ENCODE results near the gene ULK1.
A peak's percentile ranks its signal among the peaks of the same experiment; 100 is the strongest.

ULK1 gene

GRCh38 chr12:131860472-131861260 is 33.8 kb upstream of the ULK1 start:
- H4K91ac ChIP-seq (ENCODE audit: low read length): peak overlapping the region; percentile 90
- peak overlapping the region; percentile 52 to 70 for H3K4ac ChIP-seq (ENCODE audit: low read depth in 1 of 2, low read length in 2 of 2)
- no peak overlapping the region for H2AK5ac ChIP-seq (ENCODE audit: low read length, severe bottlenecking)
- H3K36me3 ChIP-seq (ENCODE audit: control insufficient read depth in 1 of 2, insufficient read depth in 2 of 2, low read depth in 1 of 2, low read length in 2 of 2): no peaks in the 10 kb centered on the region
- peak overlapping the region; percentile 77 for H3K9ac ChIP-seq (ENCODE audit: low read length)
- 26% methylated on average over 19 of the region's 22 CpGs for WGBS
- no peak overlapping the region for H3K14ac ChIP-seq (ENCODE audit: low read length in 2 of 2)
- H3K23ac ChIP-seq (ENCODE audit: low read length in 2 of 2): no peak overlapping the region
- peak; percentile 94 for DNase-seq
- H3K4me3 ChIP-seq (ENCODE audit: insufficient read depth in 1 of 2, low read depth in 1 of 2, low read length in 2 of 2): peak overlapping the region in 1 of 2 experiments; percentile 67
- H3K79me1 ChIP-seq (replicated peaks; ENCODE audit: low read length, poor library complexity, severe bottlenecking): no peaks in the 10 kb centered on the region
- H3K27ac ChIP-seq (ENCODE audit: low read length, poor library complexity, severe bottlenecking): no peak overlapping the region
- peak overlapping the region; percentile 2 to 75 for H2BK12ac ChIP-seq (ENCODE audit: low read length in 2 of 2)
- H4K8ac ChIP-seq (ENCODE audit: low read length): peak overlapping the region; percentile 96
- no peaks in the 10 kb centered on the region for H3K9me3 ChIP-seq (ENCODE audit: control insufficient read depth, low read length)
- H2BK120ac ChIP-seq (ENCODE audit: low read depth, low read length): peak overlapping the region; percentile 75
- peak overlapping the region; percentile 1 for H3K4me2 ChIP-seq (ENCODE audit: low read length, poor library complexity, severe bottlenecking)
- H3K27me3 ChIP-seq (ENCODE audit: control insufficient read depth in 1 of 2, insufficient read depth in 1 of 2, low read length in 2 of 2): peaks cover 0 to 24% of the 10 kb centered on the region in 2 experiments
- H3K4me1 ChIP-seq (ENCODE audit: control insufficient read depth, insufficient read depth, low read depth, low read length): peaks cover 35% of the 10 kb centered on the region
- no peak overlapping the region for H2AFZ ChIP-seq (ENCODE audit: low read depth, low read length)
- no peak overlapping the region for H2BK5ac ChIP-seq (ENCODE audit: low read depth, low read length, poor library complexity, severe bottlenecking)
- peak overlapping the region; percentile 5 to 65 for H3K18ac ChIP-seq (ENCODE audit: low read depth in 1 of 2, low read length in 2 of 2)
- H2BK15ac ChIP-seq (ENCODE audit: low read depth, poor library complexity, severe bottlenecking): no peak overlapping the region

- H2AFZ ChIP-seq (ENCODE audit: low read depth, low read length): no peak overlapping the region
- no peak overlapping the region for H2AK5ac ChIP-seq (ENCODE audit: low read length, severe bottlenecking)
- H3K4me3 ChIP-seq (ENCODE audit: insufficient read depth in 1 of 2, low read depth in 1 of 2, low read length in 2 of 2): peak overlapping the region in 1 of 2 experiments; percentile 67
- peak overlapping the region; percentile 49 to 75 for H2BK12ac ChIP-seq (ENCODE audit: low read length in 2 of 2)
- peak overlapping the region; percentile 75 for H2BK120ac ChIP-seq (ENCODE audit: low read depth, low read length)
- H3K14ac ChIP-seq (ENCODE audit: low read length in 2 of 2): peak overlapping the region in 1 of 2 experiments; percentile 49
- no peak overlapping the region for H2BK5ac ChIP-seq (ENCODE audit: low read depth, low read length, poor library complexity, severe bottlenecking)
- peak overlapping the region; percentile 96 for H4K8ac ChIP-seq (ENCODE audit: low read length)
- peaks cover 0 to 16% of the 10 kb centered on the region in 2 experiments for H3K27me3 ChIP-seq (ENCODE audit: control insufficient read depth in 1 of 2, insufficient read depth in 1 of 2, low read length in 2 of 2)
- no peak for DNase-seq
- no peaks in the 10 kb centered on the region for H3K9me3 ChIP-seq (ENCODE audit: control insufficient read depth, low read length)
- WGBS: 94% methylated on average over 12 of the region's 12 CpGs
- H3K36me3 ChIP-seq (ENCODE audit: control insufficient read depth in 1 of 2, insufficient read depth in 2 of 2, low read depth in 1 of 2, low read length in 2 of 2): no peaks in the 10 kb centered on the region
- H3K79me1 ChIP-seq (replicated peaks; ENCODE audit: low read length, poor library complexity, severe bottlenecking): no peaks in the 10 kb centered on the region
- no peak overlapping the region for H3K27ac ChIP-seq (ENCODE audit: low read length, poor library complexity, severe bottlenecking)
- peak overlapping the region; percentile 77 for H3K9ac ChIP-seq (ENCODE audit: low read length)
- H4K91ac ChIP-seq (ENCODE audit: low read length): peak overlapping the region; percentile 90
- peaks cover 32% of the 10 kb centered on the region for H3K4me1 ChIP-seq (ENCODE audit: control insufficient read depth, insufficient read depth, low read depth, low read length)
- H3K23ac ChIP-seq (ENCODE audit: low read length in 2 of 2): no peak overlapping the region
- H3K4me2 ChIP-seq (ENCODE audit: low read length, poor library complexity, severe bottlenecking): no peak overlapping the region
- H2BK15ac ChIP-seq (ENCODE audit: low read depth, poor library complexity, severe bottlenecking): peak overlapping the region; percentile 41
- H3K18ac ChIP-seq (ENCODE audit: low read depth in 1 of 2, low read length in 2 of 2): peak overlapping the region; percentile 4 to 65
- H3K4ac ChIP-seq (ENCODE audit: low read depth in 1 of 2, low read length in 2 of 2): peak overlapping the region; percentile 52 to 70
These were observed 33.0 kb upstream of the ULK1 start for GRCh38 chr12:131861261-131862083.

DNA sequence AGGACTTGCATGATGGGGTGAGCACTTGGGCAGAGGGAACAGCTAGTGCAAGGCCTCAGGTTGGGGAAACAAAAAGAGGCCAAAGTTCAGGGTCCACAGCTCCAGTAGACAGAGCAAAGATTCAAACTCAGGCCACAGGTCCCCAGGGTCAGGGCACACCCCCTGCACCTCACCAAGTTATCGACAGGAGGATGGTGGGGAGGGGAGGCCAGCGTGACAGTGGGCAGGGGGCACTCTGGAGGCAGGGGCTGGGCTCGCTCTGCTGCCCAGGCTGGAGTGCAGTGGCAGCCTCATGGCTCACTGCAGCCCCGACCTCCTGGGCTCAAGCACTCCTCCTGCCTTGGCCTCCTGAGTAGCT is 32.4 kb upstream of the ULK1 start:
- Histone ChIP-seq H3K4me3 (ENCODE audit: insufficient read depth in 1 of 2, low read depth in 1 of 2, low read length in 2 of 2) (no peak overlapping the region), H3K9ac (ENCODE audit: low read length) (no peak overlapping the region), H2BK15ac (ENCODE audit: low read depth, poor library complexity, severe bottlenecking) (no peak overlapping the region), H3K4ac (ENCODE audit: low read depth in 1 of 2, low read length in 2 of 2) (no peak overlapping the region), H3K23ac (ENCODE audit: low read length in 2 of 2) (no peak overlapping the region), H3K27ac (ENCODE audit: low read length, poor library complexity, severe bottlenecking) (no peak overlapping the region), H2BK120ac (ENCODE audit: low read depth, low read length) (no peak overlapping the region), H3K4me2 (ENCODE audit: low read length, poor library complexity, severe bottlenecking) (no peak overlapping the region), H2BK12ac (ENCODE audit: low read length in 2 of 2) (peak overlapping the region in 1 of 2 experiments; percentile 15), H3K14ac (ENCODE audit: low read length in 2 of 2) (no peak overlapping the region), H3K27me3 (ENCODE audit: control insufficient read depth in 1 of 2, insufficient read depth in 1 of 2, low read length in 2 of 2) (peaks cover 0 to 12% of the 10 kb centered on the region in 2 experiments), H4K91ac (ENCODE audit: low read length) (peak overlapping the region; percentile 86), H4K8ac (ENCODE audit: low read length) (no peak overlapping the region), H3K18ac (ENCODE audit: low read depth in 1 of 2, low read length in 2 of 2) (peak overlapping the region in 1 of 2 experiments; percentile 65), H2AK5ac (ENCODE audit: low read length, severe bottlenecking) (no peak overlapping the region), H3K4me1 (ENCODE audit: control insufficient read depth, insufficient read depth, low read depth, low read length) (peaks cover 32% of the 10 kb centered on the region), H3K36me3 (ENCODE audit: control insufficient read depth in 1 of 2, insufficient read depth in 2 of 2, low read depth in 1 of 2, low read length in 2 of 2) (no peaks in the 10 kb centered on the region), H2BK5ac (ENCODE audit: low read depth, low read length, poor library complexity, severe bottlenecking) (no peak overlapping the region), H2AFZ (ENCODE audit: low read depth, low read length) (no peak overlapping the region), H3K79me1 (replicated peaks; ENCODE audit: low read length, poor library complexity, severe bottlenecking) (no peaks in the 10 kb centered on the region), H3K9me3 (ENCODE audit: control insufficient read depth, low read length) (no peaks in the 10 kb centered on the region)
- DNase-seq: no peak
- WGBS: 83% methylated on average over 4 of the region's 4 CpGs

DNA sequence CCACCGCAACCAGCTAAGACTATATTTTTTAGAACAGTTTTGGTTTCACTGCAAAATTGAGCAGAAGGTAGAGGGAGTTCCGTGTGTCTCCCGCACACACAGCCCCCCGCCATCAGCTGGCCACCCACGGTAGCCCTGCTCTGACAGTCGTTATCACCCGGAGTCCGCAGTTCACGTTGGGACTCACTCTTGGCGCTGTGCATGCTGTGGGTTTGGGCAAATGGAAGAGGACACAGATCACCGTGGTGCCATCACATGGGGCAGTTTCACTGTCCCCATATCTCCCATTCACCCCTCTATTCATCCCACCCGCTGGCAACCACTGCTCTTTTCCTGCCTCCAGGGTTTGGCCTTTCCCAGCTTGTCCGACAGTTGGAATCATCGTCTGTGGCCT is 31.8 kb upstream of the ULK1 start:
- Histone ChIP-seq H2BK5ac (ENCODE audit: low read depth, low read length, poor library complexity, severe bottlenecking) (no peak overlapping the region), H3K27ac (ENCODE audit: low read length, poor library complexity, severe bottlenecking) (no peak overlapping the region), H3K27me3 (ENCODE audit: control insufficient read depth in 1 of 2, insufficient read depth in 1 of 2, low read length in 2 of 2) (peaks cover 0 to 8% of the 10 kb centered on the region in 2 experiments), H3K9me3 (ENCODE audit: control insufficient read depth, low read length) (no peaks in the 10 kb centered on the region), H4K8ac (ENCODE audit: low read length) (no peak overlapping the region), H2BK120ac (ENCODE audit: low read depth, low read length) (no peak overlapping the region), H3K79me1 (replicated peaks; ENCODE audit: low read length, poor library complexity, severe bottlenecking) (no peaks in the 10 kb centered on the region), H2AK5ac (ENCODE audit: low read length, severe bottlenecking) (peak overlapping the region; percentile 23), H3K14ac (ENCODE audit: low read length in 2 of 2) (peak overlapping the region in 1 of 2 experiments; percentile 96), H3K18ac (ENCODE audit: low read depth in 1 of 2, low read length in 2 of 2) (peak overlapping the region in 1 of 2 experiments; percentile 28), H2BK15ac (ENCODE audit: low read depth, poor library complexity, severe bottlenecking) (peak overlapping the region; percentile 71), H3K4me2 (ENCODE audit: low read length, poor library complexity, severe bottlenecking) (no peak overlapping the region), H2AFZ (ENCODE audit: low read depth, low read length) (peak overlapping the region; percentile 19), H4K91ac (ENCODE audit: low read length) (no peak overlapping the region), H2BK12ac (ENCODE audit: low read length in 2 of 2) (peak overlapping the region in 1 of 2 experiments; percentile 93), H3K36me3 (ENCODE audit: control insufficient read depth in 1 of 2, insufficient read depth in 2 of 2, low read depth in 1 of 2, low read length in 2 of 2) (no peaks in the 10 kb centered on the region), H3K4me1 (ENCODE audit: control insufficient read depth, insufficient read depth, low read depth, low read length) (peaks cover 32% of the 10 kb centered on the region), H3K4me3 (ENCODE audit: insufficient read depth in 1 of 2, low read depth in 1 of 2, low read length in 2 of 2) (no peak overlapping the region), H3K4ac (ENCODE audit: low read depth in 1 of 2, low read length in 2 of 2) (peak overlapping the region; percentile 1 to 53), H3K23ac (ENCODE audit: low read length in 2 of 2) (no peak overlapping the region), H3K9ac (ENCODE audit: low read length) (no peak overlapping the region)
- 88% methylated on average over 14 of the region's 14 CpGs for WGBS
- DNase-seq: no peak

Measured in mesenchymal stem cell (in vitro differentiated cells and primary cell).